Stimulated activated CD8-positive, alpha-beta memory T cell treated with anti-CD3 and anti-CD28 coated beads, Interleukin-4, amount 100 ng/mL, for 48 hours (primary cell): Measurements from ENCODE around the gene TAAR8.
"Not testable (repeated sequence)": the region's sequence is repeated elsewhere in the genome, so short reads cannot be mapped to it uniquely, and the experiment has no call there.

Experiments used
- DNase-seq: peaks from one replicate; pipeline ENCODE4 v3.0.0-alpha.2; 2020

Gene TAAR8, protein sequence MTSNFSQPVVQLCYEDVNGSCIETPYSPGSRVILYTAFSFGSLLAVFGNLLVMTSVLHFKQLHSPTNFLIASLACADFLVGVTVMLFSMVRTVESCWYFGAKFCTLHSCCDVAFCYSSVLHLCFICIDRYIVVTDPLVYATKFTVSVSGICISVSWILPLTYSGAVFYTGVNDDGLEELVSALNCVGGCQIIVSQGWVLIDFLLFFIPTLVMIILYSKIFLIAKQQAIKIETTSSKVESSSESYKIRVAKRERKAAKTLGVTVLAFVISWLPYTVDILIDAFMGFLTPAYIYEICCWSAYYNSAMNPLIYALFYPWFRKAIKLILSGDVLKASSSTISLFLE

DNA sequence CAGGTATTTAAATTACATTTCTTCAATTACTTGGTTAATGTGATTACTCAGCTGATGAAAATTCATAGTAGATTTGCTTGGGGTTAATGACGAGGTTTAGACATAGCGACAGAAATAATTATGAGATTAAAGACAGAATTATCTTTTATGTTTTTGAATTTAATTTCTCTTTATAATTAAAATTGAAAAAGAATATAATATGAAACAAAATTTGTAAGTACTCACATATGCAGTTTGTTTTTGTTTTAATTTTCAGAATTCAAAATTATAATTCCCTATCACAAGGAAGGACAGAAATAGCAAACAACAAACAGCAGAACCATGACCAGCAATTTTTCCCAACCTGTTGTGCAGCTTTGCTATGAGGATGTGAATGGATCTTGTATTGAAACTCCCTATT, at the start of gene TAAR8:
TAAR8 (plus strand) TSS at position 301 of the 400 bp plus-strand sequence; CDS start at position 322, 21 bp downstream.
- DNase-seq, result no peak

DNA sequence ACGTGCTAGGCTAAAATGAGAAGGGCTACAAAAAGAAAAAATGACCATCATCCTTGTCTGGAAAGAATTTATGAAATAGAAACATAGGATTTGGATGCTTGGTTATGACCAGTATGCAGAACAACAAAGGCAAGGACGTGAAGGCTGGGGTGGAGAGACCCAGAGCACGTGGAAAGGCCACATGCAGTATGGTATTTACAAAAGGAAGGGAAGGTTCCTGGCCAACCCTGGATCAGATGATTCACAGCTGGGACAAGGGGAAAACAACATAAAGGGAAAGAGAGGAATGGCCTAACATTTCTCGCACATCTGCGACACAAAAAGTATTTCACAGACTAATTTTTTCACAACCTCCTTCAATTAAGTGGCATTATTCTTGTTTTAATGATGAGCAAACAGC, 47.7 kb upstream of the TAAR8 start:
- DNase-seq, result no peak

- no peak for DNase-seq
Measured at GRCh38 chr6:132505158-132505557, 47.3 kb upstream of the TAAR8 start.

DNA sequence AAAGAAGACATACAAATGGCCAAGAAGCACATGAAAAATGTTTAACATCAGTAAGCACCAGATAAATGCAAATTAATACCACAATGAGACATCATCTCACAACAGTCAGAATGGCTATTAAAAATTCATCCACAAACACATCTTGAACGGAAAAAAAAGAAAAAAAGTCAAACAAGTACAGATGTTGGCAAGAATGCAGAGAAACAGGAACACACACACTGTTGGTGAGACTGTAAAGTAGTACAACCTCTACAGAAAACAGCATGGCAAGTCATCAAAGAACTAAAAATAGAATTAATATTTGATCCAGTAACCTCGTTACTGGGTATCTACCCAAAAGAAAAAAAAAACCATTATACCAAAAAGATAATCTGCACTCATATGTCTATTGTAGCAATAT, 46.0 kb upstream of the TAAR8 start:
- DNase-seq, result no peak

- DNase-seq, result no peak
Measured at GRCh38 chr6:132506869-132507808, 45.3 kb upstream of the TAAR8 start.

DNA sequence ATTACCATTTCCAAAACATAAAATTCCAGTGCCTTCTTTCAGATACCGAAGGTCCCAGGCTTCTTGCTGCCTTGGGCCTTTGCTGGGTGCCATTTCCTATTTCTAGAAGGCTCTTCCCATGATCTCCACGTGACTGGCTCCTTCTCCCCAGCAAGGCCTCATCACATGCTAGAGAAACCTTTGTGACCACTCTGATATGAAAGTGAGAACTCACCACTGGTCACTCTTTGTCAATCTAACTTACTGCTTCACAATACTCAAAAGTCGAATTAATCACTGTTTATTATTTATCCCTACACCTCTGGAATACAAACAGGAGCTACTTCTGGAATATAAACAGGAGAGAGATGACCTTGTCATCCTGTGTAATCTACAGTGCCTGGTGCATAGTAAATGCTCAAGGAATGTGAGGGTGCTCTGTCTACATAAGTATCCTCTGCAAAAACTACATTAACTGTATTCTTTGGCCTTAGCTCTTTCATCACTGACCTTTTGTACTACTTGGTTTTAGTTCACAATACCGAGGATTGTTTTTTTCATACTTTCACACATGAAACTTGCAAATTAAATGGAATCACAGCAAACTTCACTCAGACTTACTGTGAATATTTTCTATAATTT, 41.2 kb upstream of the TAAR8 start:
- no peak for DNase-seq

DNA sequence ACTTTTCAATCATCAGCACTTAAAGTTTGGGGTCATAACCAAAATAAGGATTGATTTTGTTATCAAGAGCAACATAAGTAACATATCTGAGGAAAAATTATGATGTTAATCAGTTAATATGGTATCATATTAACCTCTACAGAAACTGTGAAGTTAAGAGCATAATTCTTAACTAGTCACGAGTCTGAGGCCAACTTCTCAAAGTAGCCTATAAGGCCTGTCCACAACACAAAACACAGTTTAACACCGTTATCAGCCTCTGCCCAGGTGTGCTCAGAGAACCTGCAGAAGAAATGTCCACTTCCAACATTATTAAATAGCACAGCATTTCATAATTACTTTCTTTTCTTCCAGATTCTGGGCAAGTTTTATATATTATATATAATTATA, 40.6 kb upstream of the TAAR8 start:
- no peak for DNase-seq

- no peak for DNase-seq
Measured at GRCh38 chr6:132512342-132512637, 40.2 kb upstream of the TAAR8 start.

DNA sequence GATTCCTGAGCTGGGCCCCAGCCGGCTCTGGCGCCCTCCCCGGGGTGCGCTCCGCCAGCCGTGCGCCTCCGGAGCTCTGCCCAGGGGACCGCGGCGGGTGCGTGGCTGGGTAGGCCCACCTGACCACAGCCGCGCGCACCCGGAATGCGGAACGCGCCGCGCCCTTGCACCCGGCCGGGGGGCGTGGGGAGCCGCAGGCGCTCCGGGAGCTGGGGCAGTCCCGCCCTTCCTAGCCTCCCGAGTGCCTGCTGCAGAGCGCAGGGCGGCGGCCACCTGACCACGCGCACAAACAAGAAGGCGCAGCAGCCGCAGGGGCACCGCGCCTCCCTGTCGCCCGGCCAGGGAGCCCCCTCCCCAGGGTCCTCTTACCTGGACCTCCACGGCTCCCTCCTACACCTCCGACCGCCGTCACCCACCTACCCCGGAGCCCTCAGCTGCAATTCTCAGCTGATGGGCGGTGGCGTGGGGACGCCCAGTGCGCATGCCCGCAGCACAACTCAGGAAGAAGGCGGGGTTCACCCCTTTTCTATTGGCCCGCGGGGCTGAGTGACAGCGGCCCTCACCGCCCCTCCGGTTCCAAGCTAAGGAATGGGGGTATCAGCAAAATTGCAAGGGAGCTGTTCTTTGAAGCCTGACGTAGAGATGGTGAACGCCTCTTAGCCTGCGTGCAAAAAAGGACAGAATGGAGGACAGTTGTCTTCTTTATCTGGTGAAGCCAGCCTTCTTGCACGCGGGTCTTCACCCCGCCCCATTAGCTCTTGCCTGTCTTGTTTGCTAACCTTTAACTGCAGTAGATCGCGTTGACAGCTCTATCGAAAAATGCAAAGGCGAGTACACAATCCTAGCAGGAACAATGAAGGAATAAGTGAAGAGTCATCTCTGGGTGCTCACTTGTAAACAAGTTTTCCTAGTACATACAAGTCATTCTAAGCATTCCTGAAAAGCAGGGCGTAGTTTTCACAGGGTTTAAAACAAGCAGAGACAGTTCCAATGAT, 39.5 kb upstream of the TAAR8 start, which contains the start of gene STX7:
STX7 (minus strand) TSS at position 479 of the 995 bp plus-strand sequence. CDS start 9,586 bp downstream, outside the sequence.
- DNase-seq, result peak; percentile 91

- no peak for DNase-seq
Measured at GRCh38 chr6:132513831-132514545, 38.5 kb upstream of the TAAR8 start.

GRCh38 chr6:132515386-132515785, 37.1 kb upstream of the TAAR8 start:
- no peak for DNase-seq

GRCh38 chr6:132520953-132521352, 31.5 kb upstream of the TAAR8 start:
- no peak for DNase-seq

DNA sequence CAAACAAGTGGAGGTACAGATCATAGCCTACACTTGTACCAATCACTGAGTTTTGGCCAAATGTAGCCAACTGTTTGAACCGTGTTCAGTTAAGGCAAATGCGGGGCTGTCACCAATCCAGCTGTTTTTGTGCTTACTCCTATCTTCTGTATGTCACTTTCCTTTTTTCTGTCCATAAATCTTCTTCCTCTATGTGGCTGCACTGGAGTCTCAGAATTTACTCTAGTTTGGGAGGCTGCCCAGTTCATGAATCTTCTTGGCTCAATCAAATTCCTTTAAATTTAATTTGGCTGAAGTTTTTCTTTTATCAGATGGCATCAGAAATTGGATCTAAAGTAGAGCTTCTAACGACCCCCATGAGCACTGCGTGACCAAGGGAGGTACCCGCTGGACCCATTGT, 27.8 kb upstream of the TAAR8 start:
- DNase-seq, result no peak

GRCh38 chr6:132525866-132526265, 26.6 kb upstream of the TAAR8 start:
- no peak for DNase-seq

- no peak for DNase-seq
Measured at GRCh38 chr6:132526461-132526860, 26.0 kb upstream of the TAAR8 start.

- DNase-seq, result no peak
Measured at GRCh38 chr6:132527791-132528190, 24.7 kb upstream of the TAAR8 start.

GRCh38 chr6:132530293-132530974, 22.0 kb upstream of the TAAR8 start:
- DNase-seq, result peak; percentile 81

- not testable (repeated sequence) for DNase-seq
Measured at GRCh38 chr6:132534546-132534945, 17.9 kb upstream of the TAAR8 start.

DNA sequence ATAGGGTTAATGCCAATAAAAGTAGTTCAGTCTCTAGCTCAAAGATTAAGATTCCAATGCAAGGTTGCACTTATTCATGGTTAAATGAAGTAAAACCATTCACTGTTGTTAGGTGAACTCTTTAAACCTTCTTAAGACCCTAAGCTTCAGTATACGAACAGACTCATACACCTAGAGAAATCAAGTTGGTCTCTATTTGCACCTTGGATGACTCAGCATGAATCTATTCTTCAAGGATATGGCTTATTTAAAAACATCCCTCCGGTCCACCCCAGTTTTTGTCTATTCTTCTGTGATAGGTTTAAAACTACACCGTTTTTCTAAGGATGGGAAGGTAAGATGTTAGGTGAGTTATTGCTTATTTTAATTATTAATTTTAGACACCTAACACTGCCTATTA, 15.3 kb upstream of the TAAR8 start:
- DNase-seq, result no peak

DNA sequence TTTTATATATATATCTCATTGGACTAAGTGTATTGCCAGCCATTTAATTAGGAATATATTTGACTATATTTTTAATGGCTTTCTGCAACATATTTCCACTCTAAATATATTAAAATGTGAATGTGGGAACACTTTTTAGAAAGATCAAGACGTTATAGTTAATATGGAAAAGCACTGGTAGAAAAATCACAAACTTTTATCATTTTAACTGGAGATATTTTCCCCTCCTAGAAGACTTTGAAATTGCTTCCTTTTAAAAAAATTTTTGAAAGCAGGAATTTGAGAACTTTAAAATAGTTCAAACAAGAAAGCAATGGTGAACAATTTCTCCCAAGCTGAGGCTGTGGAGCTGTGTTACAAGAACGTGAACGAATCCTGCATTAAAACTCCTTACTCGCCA, 14.5 kb upstream of the TAAR8 start, which contains the start of gene TAAR9:
TAAR9 (plus strand) TSS at position 301 of the 400 bp plus-strand sequence; CDS start at position 314, 13 bp downstream.
- DNase-seq, result no peak

GRCh38 chr6:132544826-132545225, 7.6 kb upstream of the TAAR8 start:
- no peak for DNase-seq
